Type B pancreatic cell (in vitro differentiated cells): Measurements from ENCODE around the gene DEPDC4. TPM values are rescaled to one million over a fixed set of nuclear protein-coding genes. Genes with fewer than 3 reads are reported as not detected.
"Not testable (repeated sequence)": the region's sequence is repeated elsewhere in the genome, so short reads cannot be mapped to it uniquely, and the experiment has no call there.

Source experiments
- DNase-seq: peaks from one replicate; pipeline ENCODE4 v3.0.0; 2021; ENCODE audit warnings: mixed read lengths; ENCODE audit not compliant: unreplicated experiment; ENCODE audit errors: extremely low spot score
- H3K27ac Mint-ChIP-seq: 2 replicates; pipeline ENCODE4 v1.8.0; 2021; ENCODE audit warnings: mild to moderate bottlenecking, mixed read lengths
- H3K27me3 Mint-ChIP-seq: 2 replicates; pipeline ENCODE4 v1.8.0; 2021; ENCODE audit warnings: mixed read lengths
- H3K36me3 Mint-ChIP-seq: 2 replicates; pipeline ENCODE4 v1.8.0; 2021; ENCODE audit warnings: mixed read lengths
- H3K4me1 Mint-ChIP-seq: one replicate; pipeline ENCODE4 v1.8.0; 2021; ENCODE audit warnings: mixed read lengths; ENCODE audit not compliant: unreplicated experiment
- H3K4me3 Mint-ChIP-seq: 2 replicates; pipeline ENCODE4 v1.8.0; 2021; ENCODE audit warnings: mild to moderate bottlenecking, mixed read lengths
- H3K9me3 Mint-ChIP-seq: 2 replicates; pipeline ENCODE4 v1.8.0; 2021; ENCODE audit warnings: mixed read lengths
- total RNA-seq: library from RNA; stranded (reverse); gene quantifications from 2 replicates; pipeline ENCODE4 v1.2.1, GENCODE V29; 2021; ENCODE audit warnings: low replicate concordance
- TF ChIP-seq, protein P1 (sequence below): fragments of 200-600 bp; sonication (generic); conservative IDR thresholded peaks from 2 replicates; pipeline ENCODE4 v1.5.0; 2021; ENCODE audit warnings: antibody characterized with exemption, mild to moderate bottlenecking

Gene DEPDC4
- total RNA-seq, 1 donor from 2014 or later: 2.6 TPM

DNA sequence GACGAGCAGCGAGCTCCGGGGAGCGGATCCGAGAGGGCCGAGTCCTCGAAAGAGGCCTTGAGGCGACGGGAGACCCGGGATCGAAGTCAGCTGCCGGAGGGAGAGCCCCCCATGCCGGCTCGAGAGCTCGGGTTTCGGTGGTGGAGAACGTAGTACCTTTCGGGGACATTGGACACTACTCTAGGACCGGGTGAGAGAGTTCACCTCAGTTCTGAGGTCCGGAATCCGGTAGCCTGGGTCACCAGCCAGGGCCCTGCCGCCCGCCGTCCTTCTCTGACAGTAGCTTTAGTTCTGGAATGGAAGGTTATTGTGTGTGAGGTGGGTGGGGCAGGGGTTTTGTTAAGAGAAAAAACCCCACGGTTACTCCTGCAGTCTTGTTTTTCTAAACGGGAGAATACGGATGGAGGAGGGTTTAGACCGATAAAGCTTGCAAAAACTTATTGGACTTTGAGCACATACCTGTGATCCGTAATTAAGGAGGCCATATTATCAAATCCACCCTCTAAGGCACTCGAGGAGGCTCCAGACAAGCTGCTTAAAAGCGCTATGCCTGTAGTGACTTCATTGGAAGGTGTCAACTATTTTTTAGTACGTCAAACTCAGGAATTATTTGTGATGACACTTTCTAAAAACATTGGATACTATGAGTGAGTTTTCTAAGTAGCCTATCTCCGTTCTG, 863 bp upstream of the DEPDC4 start:
- Mint-ChIP-seq H3K4me3 (peak overlapping the region; percentile 100), H3K27ac (peak overlapping the region; percentile 99), H3K9me3 (no peaks in the 10 kb centered on the region), H3K36me3 (no peaks in the 10 kb centered on the region), H3K4me1 (peaks cover 19% of the 10 kb centered on the region), H3K27me3 (no peaks in the 10 kb centered on the region)
- no peak for DNase-seq
- TF ChIP-seq, protein P1, sequence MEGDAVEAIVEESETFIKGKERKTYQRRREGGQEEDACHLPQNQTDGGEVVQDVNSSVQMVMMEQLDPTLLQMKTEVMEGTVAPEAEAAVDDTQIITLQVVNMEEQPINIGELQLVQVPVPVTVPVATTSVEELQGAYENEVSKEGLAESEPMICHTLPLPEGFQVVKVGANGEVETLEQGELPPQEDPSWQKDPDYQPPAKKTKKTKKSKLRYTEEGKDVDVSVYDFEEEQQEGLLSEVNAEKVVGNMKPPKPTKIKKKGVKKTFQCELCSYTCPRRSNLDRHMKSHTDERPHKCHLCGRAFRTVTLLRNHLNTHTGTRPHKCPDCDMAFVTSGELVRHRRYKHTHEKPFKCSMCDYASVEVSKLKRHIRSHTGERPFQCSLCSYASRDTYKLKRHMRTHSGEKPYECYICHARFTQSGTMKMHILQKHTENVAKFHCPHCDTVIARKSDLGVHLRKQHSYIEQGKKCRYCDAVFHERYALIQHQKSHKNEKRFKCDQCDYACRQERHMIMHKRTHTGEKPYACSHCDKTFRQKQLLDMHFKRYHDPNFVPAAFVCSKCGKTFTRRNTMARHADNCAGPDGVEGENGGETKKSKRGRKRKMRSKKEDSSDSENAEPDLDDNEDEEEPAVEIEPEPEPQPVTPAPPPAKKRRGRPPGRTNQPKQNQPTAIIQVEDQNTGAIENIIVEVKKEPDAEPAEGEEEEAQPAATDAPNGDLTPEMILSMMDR: no peak

DNA sequence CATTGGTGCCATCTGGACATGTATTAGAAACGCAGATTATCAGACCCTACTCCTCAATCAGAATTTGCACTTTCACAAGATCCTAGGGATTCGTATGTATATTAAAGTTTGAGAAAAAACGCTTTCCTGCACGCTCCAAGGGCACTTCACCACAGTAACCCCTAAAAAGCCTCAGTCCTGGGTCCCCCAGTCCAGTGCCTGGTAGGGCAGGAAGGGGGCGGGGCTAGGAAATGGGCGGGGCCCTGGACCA, 369 bp downstream of the DEPDC4 start:
- Mint-ChIP-seq H3K27me3 (no peaks in the 10 kb centered on the region), H3K36me3 (no peaks in the 10 kb centered on the region), H3K4me3 (peak overlapping the region; percentile 100), H3K27ac (peak overlapping the region; percentile 99), H3K9me3 (no peaks in the 10 kb centered on the region), H3K4me1 (peaks cover 19% of the 10 kb centered on the region)
- TF ChIP-seq, protein P1: no peak
- peak; percentile 91 for DNase-seq

DNA sequence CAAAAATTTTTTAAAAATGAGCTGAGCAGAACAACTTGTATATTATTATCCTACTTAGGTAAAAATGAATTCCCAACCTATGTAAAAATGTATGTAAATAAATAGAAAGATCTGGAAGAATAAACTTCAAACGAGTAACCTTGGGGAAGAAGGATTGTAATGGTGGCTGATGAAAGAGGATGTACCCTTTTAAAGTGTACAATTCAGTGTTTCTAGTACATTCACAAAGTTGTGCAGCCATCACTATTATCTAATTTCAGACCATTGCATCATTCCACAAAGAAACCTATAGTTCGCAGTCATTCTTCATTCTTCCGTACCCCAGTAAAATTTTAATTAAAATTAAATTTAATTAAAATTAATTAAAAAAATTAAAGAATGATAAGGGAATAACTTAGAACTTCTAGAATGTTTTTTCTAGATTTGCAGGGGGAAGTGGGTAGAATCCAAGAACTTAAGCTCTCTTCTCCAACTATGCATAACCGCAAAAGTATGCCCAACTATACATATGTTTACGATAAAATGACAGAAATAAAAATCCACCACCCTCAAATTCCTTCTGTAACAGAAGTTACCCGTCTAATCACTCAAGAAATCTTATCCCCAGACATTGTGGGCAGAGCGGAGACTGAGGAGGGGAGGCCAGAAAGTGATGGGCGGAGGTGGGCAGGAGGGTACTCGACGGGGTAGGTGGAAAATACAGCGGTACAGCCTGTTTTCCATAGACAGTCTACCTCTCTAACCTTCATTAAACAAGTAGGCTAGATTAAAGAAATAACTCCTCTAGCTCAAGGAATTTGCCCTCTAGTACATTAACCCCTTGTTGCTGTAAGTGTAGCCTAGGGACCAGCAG, 921 bp downstream of the DEPDC4 start:
- TF ChIP-seq, protein P1: no peak
- DNase-seq: no peak
- peak overlapping the region; percentile 99 for H3K27ac Mint-ChIP-seq

DNA sequence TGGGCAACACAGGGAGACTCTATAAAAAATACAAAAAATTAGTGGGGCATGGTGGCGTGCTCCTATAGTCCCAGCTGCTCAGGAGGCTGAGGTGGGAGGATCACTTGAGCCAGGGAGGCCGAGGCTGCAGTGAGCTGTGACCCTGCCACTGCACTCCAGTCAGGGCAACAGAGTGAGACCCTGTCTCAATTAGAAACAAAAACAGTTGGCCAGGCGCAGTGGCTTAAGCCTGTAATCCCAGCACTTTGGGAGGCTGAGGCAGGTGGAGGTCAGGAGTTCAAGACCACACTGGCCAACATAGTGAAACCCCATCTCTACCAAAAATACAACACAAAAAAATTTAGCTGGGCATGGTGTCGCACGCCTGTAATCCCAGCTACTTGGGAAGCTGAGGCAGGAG, 1.8 kb downstream of the DEPDC4 start:
- peaks cover 15% of the 10 kb centered on the region for H3K4me1 Mint-ChIP-seq
- H3K27ac Mint-ChIP-seq, H3K9me3 Mint-ChIP-seq, H3K27me3 Mint-ChIP-seq, DNase-seq, H3K36me3 Mint-ChIP-seq: not testable (repeated sequence)
- peak overlapping the region; percentile 64 for H3K4me3 Mint-ChIP-seq

More for the DNA sequence above, 921 bp downstream of the DEPDC4 start:
- H3K9me3 Mint-ChIP-seq: no peaks in the 10 kb centered on the region
- no peaks in the 10 kb centered on the region for H3K36me3 Mint-ChIP-seq
- H3K4me3 Mint-ChIP-seq: peak overlapping the region; percentile 100
- no peaks in the 10 kb centered on the region for H3K27me3 Mint-ChIP-seq
- H3K4me1 Mint-ChIP-seq: peaks cover 18% of the 10 kb centered on the region

DNA sequence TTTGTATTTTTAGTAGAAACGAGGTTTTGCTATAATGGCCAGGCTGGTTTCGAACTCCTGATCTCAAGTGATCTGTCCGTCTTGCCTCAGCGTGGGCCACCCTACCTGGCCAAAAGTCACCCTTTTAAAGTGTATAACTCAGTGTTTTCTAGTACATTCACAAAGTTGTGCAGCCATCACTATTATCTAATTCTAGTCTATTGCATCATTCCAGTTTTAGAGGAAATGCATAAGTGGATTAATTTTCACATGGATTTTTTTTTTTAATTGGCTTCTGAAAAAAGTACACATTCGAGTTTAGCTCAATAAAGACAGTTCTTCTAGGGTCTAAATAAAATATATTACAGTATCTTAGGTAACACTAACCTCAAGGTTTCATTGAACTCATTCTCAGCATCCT, 3.7 kb downstream of the DEPDC4 start:
- peaks cover 3% of the 10 kb centered on the region for H3K4me1 Mint-ChIP-seq
- TF ChIP-seq, protein P1: no peak
- no peaks in the 10 kb centered on the region for H3K9me3 Mint-ChIP-seq
- no peaks in the 10 kb centered on the region for H3K36me3 Mint-ChIP-seq
- H3K4me3 Mint-ChIP-seq: no peak overlapping the region
- no peak overlapping the region for H3K27ac Mint-ChIP-seq
- DNase-seq: no peak
- no peaks in the 10 kb centered on the region for H3K27me3 Mint-ChIP-seq

DNA sequence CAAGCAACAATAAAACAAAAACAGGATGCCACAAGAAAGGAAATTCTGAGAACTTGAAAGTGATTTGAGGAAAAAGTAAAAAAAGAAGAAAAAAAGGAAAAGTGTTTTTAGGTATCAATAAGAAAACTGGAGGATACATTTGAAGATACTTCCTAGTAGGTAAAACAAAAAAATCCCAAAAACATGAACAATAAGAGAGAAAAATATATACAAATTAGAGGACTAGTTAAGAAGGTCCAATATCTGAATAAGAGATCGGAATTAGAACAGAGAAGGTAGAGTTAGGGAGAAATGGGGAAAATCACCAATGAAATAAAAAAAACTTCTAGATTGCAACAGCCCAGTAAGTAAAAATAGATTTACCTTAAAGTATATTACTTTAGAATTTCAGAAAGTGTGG, 8.8 kb downstream of the DEPDC4 start:
- Mint-ChIP-seq H3K27me3 (no peaks in the 10 kb centered on the region), H3K9me3 (no peaks in the 10 kb centered on the region), H3K36me3 (no peaks in the 10 kb centered on the region), H3K4me1 (peaks cover 6% of the 10 kb centered on the region), H3K4me3 (no peak overlapping the region), H3K27ac (no peak overlapping the region)
- DNase-seq: no peak
- TF ChIP-seq, protein P1: no peak
